CD4-positive, alpha-beta T cell treated with Interleukin-1 beta for 1 hour (primary cell): ENCODE data around the gene FRYL.
"Not testable (repeated sequence)": the region's sequence is repeated elsewhere in the genome, so short reads cannot be mapped to it uniquely, and the experiment has no call there.

ENCODE experiments used
- DNase-seq, 2 donors: peaks; one replicate each; pipeline ENCODE4 v3.0.0-alpha.2; 2020 to 2022

FRYL gene

GRCh38 chr4:48694824-48695223, 85.3 kb downstream of the FRYL start:
- DNase-seq = no peak

- no peak for DNase-seq
These were observed 86.1 kb downstream of the FRYL start for GRCh38 chr4:48693856-48694574.

- no peak for DNase-seq
These were observed 87.2 kb downstream of the FRYL start for GRCh38 chr4:48692897-48693296.

GRCh38 chr4:48692044-48692443, 88.0 kb downstream of the FRYL start:
- DNase-seq = no peak

- DNase-seq = no peak
These were observed 91.1 kb downstream of the FRYL start for GRCh38 chr4:48688953-48689352.

GRCh38 chr4:48687313-48688051, 92.6 kb downstream of the FRYL start:
- no peak for DNase-seq

GRCh38 chr4:48686369-48686768, 93.7 kb downstream of the FRYL start:
- no peak for DNase-seq

- no peak for DNase-seq
These were observed 96.1 kb downstream of the FRYL start for GRCh38 chr4:48683784-48684666.

GRCh38 chr4:48682870-48683269, 97.2 kb downstream of the FRYL start:
- not testable (repeated sequence) for DNase-seq

GRCh38 chr4:48681856-48682255, 98.2 kb downstream of the FRYL start:
- DNase-seq = peak in 1 of 2 donors; percentile 46

- DNase-seq = no peak
These were observed 99.1 kb downstream of the FRYL start for GRCh38 chr4:48680848-48681568.

- no peak for DNase-seq
These were observed 106.5 kb downstream of the FRYL start for GRCh38 chr4:48673537-48673936.

GRCh38 chr4:48670587-48670986, 109.5 kb downstream of the FRYL start:
- DNase-seq = no peak

GRCh38 chr4:48669086-48669485, 111.0 kb downstream of the FRYL start:
- no peak for DNase-seq

- no peak for DNase-seq
These were observed 111.6 kb downstream of the FRYL start for GRCh38 chr4:48668254-48669017.

GRCh38 chr4:48667148-48667547, 112.9 kb downstream of the FRYL start:
- DNase-seq = no peak

GRCh38 chr4:48665555-48666186, 114.4 kb downstream of the FRYL start:
- DNase-seq = no peak

- DNase-seq = no peak
These were observed 115.1 kb downstream of the FRYL start for GRCh38 chr4:48664938-48665337.

- no peak for DNase-seq
These were observed 118.7 kb downstream of the FRYL start for GRCh38 chr4:48661391-48661790.

GRCh38 chr4:48660347-48660746, 119.7 kb downstream of the FRYL start:
- no peak for DNase-seq

GRCh38 chr4:48654015-48654664, 125.9 kb downstream of the FRYL start:
- no peak for DNase-seq
